Heart left ventricle (tissue), 13 donors: ENCODE data around the gene PAQR5.

ENCODE experiments used
- POLR2A ChIP-seq, 2 donors: fragments of 450-650 bp; IDR thresholded peaks; one replicate each; pipeline ENCODE4 v1.6.1; 2017; ENCODE audit warnings: antibody characterized with exemption in 2 of 2, mild to moderate bottlenecking in 2 of 2, moderate library complexity in 2 of 2
- TF ChIP-seq, protein P1 (sequence below), 12 donors: fragments of 200-600 bp; sonication (generic) in 4 of 12; IDR thresholded peaks; one replicate each; pipeline versions ENCODE4 v1.5.0 to v1.8.0; 2018 to 2022; ENCODE audit warnings: antibody characterized with exemption in 12 of 12, mild to moderate bottlenecking in 5 of 12
- donor health status: ischemic (EF 13 %, LVEDD 7.1; RV severe dilation, severe dysfunction).
- donor health status: DM: no; HTN: yes; CAD: no.
- donor health status: DM: no; HTN: no; CAD: no.
- donor health status: ischemic (EF 25% LVEDD 6.9; RV normal size, moderate dysfunction).
- donor health status: ischemic (EF 25% LVEDD 5.7; RV mildly dilated, moderate dysfunction).
- donor health status: ischemic (EF 35%, LVEDD 5.7; RV mildly dilated, moderate dysfunction).
- donor health status: nonischemic (EF 11% LVEDD 7.7; RV severe dilation, severe dysfunction).
- donor health status: DM: yes; HTN: yes; CAD: no.
- donor health status: PGD.
- donor health status: ischemic (EF 29% LVEDD 5.4; RV normal size, mild dysfunction).
- donor health status: nonischemic (EF 23%, LVEDD 6.1; RV moderate dilation, normal function).

DNA sequence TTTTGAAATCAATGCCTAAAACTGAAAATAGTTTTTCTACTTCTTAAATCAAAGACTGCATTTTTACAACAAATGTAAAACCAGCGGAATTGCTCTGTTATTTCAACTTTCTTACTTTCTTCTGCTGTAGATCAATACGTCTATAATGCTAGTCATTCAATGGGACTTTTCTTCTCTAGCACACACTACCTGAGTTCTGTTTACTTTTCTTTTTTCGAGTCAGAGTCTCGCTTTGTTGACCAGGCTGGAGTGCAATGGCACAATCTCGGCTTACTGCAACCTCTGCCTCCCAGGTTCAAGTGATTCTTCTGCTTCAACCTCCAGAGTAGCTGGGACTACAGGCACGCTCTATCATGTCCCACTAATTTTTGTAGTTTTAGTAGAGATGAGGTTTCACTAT, 74.7 kb downstream of the PAQR5 start:
- TF ChIP-seq, protein P1, sequence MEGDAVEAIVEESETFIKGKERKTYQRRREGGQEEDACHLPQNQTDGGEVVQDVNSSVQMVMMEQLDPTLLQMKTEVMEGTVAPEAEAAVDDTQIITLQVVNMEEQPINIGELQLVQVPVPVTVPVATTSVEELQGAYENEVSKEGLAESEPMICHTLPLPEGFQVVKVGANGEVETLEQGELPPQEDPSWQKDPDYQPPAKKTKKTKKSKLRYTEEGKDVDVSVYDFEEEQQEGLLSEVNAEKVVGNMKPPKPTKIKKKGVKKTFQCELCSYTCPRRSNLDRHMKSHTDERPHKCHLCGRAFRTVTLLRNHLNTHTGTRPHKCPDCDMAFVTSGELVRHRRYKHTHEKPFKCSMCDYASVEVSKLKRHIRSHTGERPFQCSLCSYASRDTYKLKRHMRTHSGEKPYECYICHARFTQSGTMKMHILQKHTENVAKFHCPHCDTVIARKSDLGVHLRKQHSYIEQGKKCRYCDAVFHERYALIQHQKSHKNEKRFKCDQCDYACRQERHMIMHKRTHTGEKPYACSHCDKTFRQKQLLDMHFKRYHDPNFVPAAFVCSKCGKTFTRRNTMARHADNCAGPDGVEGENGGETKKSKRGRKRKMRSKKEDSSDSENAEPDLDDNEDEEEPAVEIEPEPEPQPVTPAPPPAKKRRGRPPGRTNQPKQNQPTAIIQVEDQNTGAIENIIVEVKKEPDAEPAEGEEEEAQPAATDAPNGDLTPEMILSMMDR (IDR thresholded peaks at IDR 0.05) = no peak
- TF ChIP-seq POLR2A (IDR thresholded peaks at IDR 0.05) = no peak
